PC-9 (cell line): Measurements from ENCODE around the gene CD200. TPM values are rescaled to one million over a fixed set of nuclear protein-coding genes. Genes with fewer than 3 reads are reported as not detected.

Experiments
- BruUV-seq: library from RNA; stranded (reverse); fragments of 400-500 nt; replicated peaks from 2 replicates; lab custom pipeline; 2021; lab: Mats Ljungman, UMichigan
- CTCF ChIA-PET: fragments of 300-600 bp; sonication (Branson Sonifier 250); formaldehyde crosslinking; loops from one replicate; lab custom pipeline; 2022; ENCODE audit warnings: antibody characterized with exemption; lab: Charles Lee
- POLR2A ChIA-PET: fragments of 300-600 bp; sonication (Branson Sonifier 250); formaldehyde crosslinking; loops from one replicate; lab custom pipeline; 2022; ENCODE audit warnings: antibody characterized with exemption; ENCODE audit not compliant: unreplicated experiment; lab: Charles Lee
- DNase-seq, 2 experiments: peaks; one replicate each; pipeline versions ENCODE4 v3.0.0 to v3.0.0-alpha.2; 2015 to 2022; ENCODE audit warnings: mixed read lengths in 1 of 2
- H2AFZ ChIP-seq: fragments of 200-600 bp; sonication (generic); 2 replicates; pipeline ENCODE4 v1.8.1; 2017; ENCODE audit warnings: antibody characterized with exemption
- H3F3A ChIP-seq: fragments of 200-600 bp; sonication (generic); 2 replicates; pipeline ENCODE4 v1.8.1; 2017; ENCODE audit warnings: antibody characterized with exemption, mild to moderate bottlenecking, low read depth; ENCODE audit not compliant: insufficient read depth
- H3K27ac ChIP-seq: fragments of 200-600 bp; sonication (generic); 2 replicates; pipeline ENCODE4 v1.6.1; 2016; ENCODE audit warnings: mixed run types
- H3K27me3 ChIP-seq: fragments of 200-600 bp; sonication (generic); 2 replicates; pipeline ENCODE4 v1.6.1; 2016; ENCODE audit warnings: low read depth, mixed run types; ENCODE audit not compliant: insufficient read depth
- H3K36me3 ChIP-seq: fragments of 200-600 bp; sonication (generic); 2 replicates; pipeline ENCODE4 v1.6.1; 2016; ENCODE audit warnings: low read depth, mixed run types
- H3K4me1 ChIP-seq: fragments of 200-600 bp; sonication (generic); replicated peaks from 2 replicates; pipeline ENCODE4 v1.6.1; 2016; ENCODE audit warnings: mixed run types; ENCODE audit not compliant: insufficient read depth
- H3K4me2 ChIP-seq: fragments of 200-600 bp; sonication (generic); 2 replicates; pipeline ENCODE4 v1.6.1; 2017; ENCODE audit warnings: mixed run types
- H3K4me3 ChIP-seq: fragments of 200-600 bp; sonication (generic); 2 replicates; pipeline ENCODE4 v1.6.1; 2016; ENCODE audit warnings: mixed run types
- H3K79me2 ChIP-seq: fragments of 200-600 bp; sonication (generic); 2 replicates; pipeline ENCODE4 v1.6.1; 2017; ENCODE audit warnings: low read depth, mixed run types
- H3K9me2 ChIP-seq: fragments of 200-600 bp; sonication (generic); 2 replicates; pipeline ENCODE4 v1.8.1; 2017; ENCODE audit warnings: mild to moderate bottlenecking; ENCODE audit not compliant: insufficient read depth
- H3K9me3 ChIP-seq: fragments of 200-600 bp; sonication (generic); 2 replicates; pipeline ENCODE4 v1.8.1; 2016; ENCODE audit warnings: low read depth; ENCODE audit not compliant: insufficient read depth
- H4K20me1 ChIP-seq: fragments of 200-600 bp; sonication (generic); 2 replicates; pipeline ENCODE4 v1.8.1; 2017; ENCODE audit not compliant: insufficient read depth
- CTCF ChIP-seq: fragments of 200-600 bp; sonication (generic); conservative IDR thresholded peaks from 2 replicates; pipeline ENCODE4 v1.6.1; 2017; ENCODE audit warnings: mixed run types, antibody characterized with exemption, mild to moderate bottlenecking, moderate library complexity
- EZH2 ChIP-seq: fragments of 200-600 bp; sonication (generic); IDR thresholded peaks from 2 replicates; pipeline ENCODE4 v1.8.0; 2017; ENCODE audit warnings: antibody characterized with exemption, low read depth
- intact Hi-C: fragments of 100-400 bp; cut with micrococcal nuclease; formaldehyde crosslinking; loops from one replicate; pipeline ENCODE4 v1.10.0; 2022; ENCODE audit not compliant: unreplicated experiment
- total RNA-seq: library from RNA; stranded (reverse); gene quantifications from 2 replicates; pipeline ENCODE4 v1.2.3, GENCODE V29; 2021

The CD200 gene
- total RNA-seq, 1 experiment from 2014 or later, result 4.0 TPM

GRCh38 chr3:112319516-112320276 is 13.3 kb upstream of the CD200 start:
- no peak overlapping the region for H3K4me3 ChIP-seq
- no peaks in the 10 kb centered on the region for H3K4me1 ChIP-seq
- H3K79me2 ChIP-seq, result no peaks in the 10 kb centered on the region
- H3K27me3 ChIP-seq, result no peaks in the 10 kb centered on the region
- no peak overlapping the region for H2AFZ ChIP-seq
- peaks cover 3% of the 10 kb centered on the region; the same call in 1 of the 2 replicates for H3K9me3 ChIP-seq
- no peaks in the 10 kb centered on the region for H3K9me2 ChIP-seq
- ChIA-PET CTCF (interaction anchor here (0.5 kb wide), 1 partner anchor 9 kb away, joined by 3 read pairs; no protein-coding TSS in a partner anchor), POLR2A (no interaction called here)
- H3K27ac ChIP-seq, result no peak overlapping the region
- no TSS peak for BruUV-seq
- DNase-seq, result no peak
- intact Hi-C loops, result no loop called here
- no peaks in the 10 kb centered on the region for H3F3A ChIP-seq
- no peak overlapping the region for H3K4me2 ChIP-seq
- TF ChIP-seq CTCF (no peak), EZH2 (no peak)
- no peaks in the 10 kb centered on the region for H3K36me3 ChIP-seq
- no peaks in the 10 kb centered on the region for H4K20me1 ChIP-seq

- no peak overlapping the region for H3K4me3 ChIP-seq
- DNase-seq, result no peak
- no peaks in the 10 kb centered on the region for H3F3A ChIP-seq
- no peak for TF ChIP-seq EZH2
- no peak for TF ChIP-seq CTCF
- no peaks in the 10 kb centered on the region for H3K4me1 ChIP-seq
- H3K36me3 ChIP-seq, result no peaks in the 10 kb centered on the region
- intact Hi-C loops, result no loop called here
- no TSS peak for BruUV-seq
- H4K20me1 ChIP-seq, result no peaks in the 10 kb centered on the region
- CTCF ChIA-PET, result interaction anchor here (0.6 kb wide), 1 partner anchor 231 kb away, joined by 3 read pairs; no protein-coding TSS in a partner anchor
- H3K4me2 ChIP-seq, result no peak overlapping the region
- no peaks in the 10 kb centered on the region for H3K79me2 ChIP-seq
- POLR2A ChIA-PET, result no interaction called here
- no peak overlapping the region for H3K27ac ChIP-seq
- H3K9me3 ChIP-seq, result peaks cover 3% of the 10 kb centered on the region; the same call in 1 of the 2 replicates
- H3K27me3 ChIP-seq, result no peaks in the 10 kb centered on the region
- H3K9me2 ChIP-seq, result no peaks in the 10 kb centered on the region
- H2AFZ ChIP-seq, result no peak overlapping the region
These were observed 12.3 kb upstream of the CD200 start for GRCh38 chr3:112320691-112321090.

GRCh38 chr3:112321867-112322652 is 10.9 kb upstream of the CD200 start:
- intact Hi-C loops, result no loop called here
- Histone ChIP-seq H3K4me2 (no peak overlapping the region), H3K27me3 (no peaks in the 10 kb centered on the region), H3K9me2 (no peaks in the 10 kb centered on the region), H3K27ac (no peak overlapping the region), H3K4me3 (no peak overlapping the region), H2AFZ (no peak overlapping the region), H3K36me3 (no peaks in the 10 kb centered on the region), H4K20me1 (no peaks in the 10 kb centered on the region), H3K9me3 (no peaks in the 10 kb centered on the region), H3F3A (no peaks in the 10 kb centered on the region), H3K4me1 (no peaks in the 10 kb centered on the region), H3K79me2 (no peaks in the 10 kb centered on the region)
- POLR2A ChIA-PET, result interaction anchor here (0.5 kb wide), 1 partner anchor 81 kb away, joined by 3 read pairs; no protein-coding TSS in a partner anchor
- no peak for TF ChIP-seq EZH2
- no peak for TF ChIP-seq CTCF
- CTCF ChIA-PET, result no interaction called here
- no TSS peak for BruUV-seq
- DNase-seq, result no peak
